T-helper 2 cell treated with Interferon-gamma antibody and Interleukin-4, amounts not matched to agents 5 μg/mL and 100 μg/mL, for 36 hours (primary cell): ENCODE data around the gene SPATS2.
A peak's percentile ranks its signal among the peaks of the same experiment; 100 is the strongest.

Source experiments
- DNase-seq: peaks from one replicate; pipeline ENCODE4 v3.0.0; 2021; ENCODE audit warnings: low spot score
- H3K27ac Mint-ChIP-seq: one replicate; pipeline ENCODE4 v1.8.0; 2021; ENCODE audit warnings: mild to moderate bottlenecking, mixed read lengths
- H3K27me3 Mint-ChIP-seq: one replicate; pipeline ENCODE4 v1.8.0; 2021; ENCODE audit warnings: low read depth, mixed read lengths
- H3K36me3 Mint-ChIP-seq: one replicate; pipeline ENCODE4 v1.8.0; 2021; ENCODE audit warnings: low read depth, mixed read lengths
- H3K4me1 Mint-ChIP-seq: one replicate; pipeline ENCODE4 v1.8.0; 2021; ENCODE audit warnings: low read depth, mixed read lengths
- H3K4me3 Mint-ChIP-seq: one replicate; pipeline ENCODE4 v1.8.0; 2022; ENCODE audit warnings: mild to moderate bottlenecking, moderate library complexity, mixed read lengths
- H3K9me3 Mint-ChIP-seq: one replicate; pipeline ENCODE4 v1.8.0; 2021; ENCODE audit warnings: mixed read lengths

SPATS2 gene

DNA sequence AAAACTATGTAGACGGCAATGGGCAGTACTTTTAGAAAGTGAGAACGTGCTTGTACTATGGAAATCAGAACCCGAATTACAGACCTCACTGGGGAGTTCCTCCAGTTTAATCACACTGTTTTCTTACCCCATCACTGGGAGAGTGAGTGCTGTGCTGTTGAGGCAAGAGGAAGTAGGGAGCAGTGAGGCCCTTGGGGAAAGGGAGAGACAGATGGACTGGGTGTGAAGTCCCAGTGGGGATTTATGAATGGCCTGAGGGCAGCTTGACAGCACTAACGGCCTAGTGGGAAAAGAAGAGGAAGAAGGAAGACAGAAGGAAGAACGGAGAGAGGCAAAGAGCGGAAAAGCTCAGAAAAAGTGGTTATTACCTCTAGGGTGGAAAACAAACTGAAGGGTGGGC, 195.0 kb downstream of the SPATS2 start:
- Mint-ChIP-seq H3K4me1 (peaks cover 30% of the 10 kb centered on the region), H3K9me3 (no peaks in the 10 kb centered on the region), H3K27me3 (no peaks in the 10 kb centered on the region), H3K27ac (no peak overlapping the region), H3K4me3 (no peak overlapping the region), H3K36me3 (peaks cover 50% of the 10 kb centered on the region)
- no peak for DNase-seq

DNA sequence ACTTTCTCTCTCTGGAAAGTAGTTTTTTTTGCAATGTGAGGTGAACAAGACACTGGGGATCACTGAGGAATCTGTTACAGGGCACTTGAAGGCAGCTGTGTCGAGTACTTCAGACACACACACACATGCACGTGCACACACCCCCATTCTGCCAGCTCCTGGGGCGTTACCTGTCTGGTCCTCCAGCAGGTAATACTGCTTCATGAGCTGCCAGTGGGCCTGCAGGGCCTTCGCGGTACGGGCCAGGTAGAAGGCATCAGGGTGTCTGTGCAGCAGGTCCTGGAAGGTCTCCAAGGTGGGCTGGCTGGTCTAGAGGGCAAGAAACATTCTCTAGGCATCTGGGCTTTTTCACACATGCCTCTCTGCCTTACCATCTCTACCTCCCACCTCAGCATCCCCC, 195.6 kb downstream of the SPATS2 start:
- no peak for DNase-seq
- Mint-ChIP-seq H3K27me3 (no peaks in the 10 kb centered on the region), H3K27ac (no peak overlapping the region), H3K36me3 (peaks cover 50% of the 10 kb centered on the region), H3K9me3 (no peaks in the 10 kb centered on the region), H3K4me3 (no peak overlapping the region), H3K4me1 (peaks cover 31% of the 10 kb centered on the region)

DNA sequence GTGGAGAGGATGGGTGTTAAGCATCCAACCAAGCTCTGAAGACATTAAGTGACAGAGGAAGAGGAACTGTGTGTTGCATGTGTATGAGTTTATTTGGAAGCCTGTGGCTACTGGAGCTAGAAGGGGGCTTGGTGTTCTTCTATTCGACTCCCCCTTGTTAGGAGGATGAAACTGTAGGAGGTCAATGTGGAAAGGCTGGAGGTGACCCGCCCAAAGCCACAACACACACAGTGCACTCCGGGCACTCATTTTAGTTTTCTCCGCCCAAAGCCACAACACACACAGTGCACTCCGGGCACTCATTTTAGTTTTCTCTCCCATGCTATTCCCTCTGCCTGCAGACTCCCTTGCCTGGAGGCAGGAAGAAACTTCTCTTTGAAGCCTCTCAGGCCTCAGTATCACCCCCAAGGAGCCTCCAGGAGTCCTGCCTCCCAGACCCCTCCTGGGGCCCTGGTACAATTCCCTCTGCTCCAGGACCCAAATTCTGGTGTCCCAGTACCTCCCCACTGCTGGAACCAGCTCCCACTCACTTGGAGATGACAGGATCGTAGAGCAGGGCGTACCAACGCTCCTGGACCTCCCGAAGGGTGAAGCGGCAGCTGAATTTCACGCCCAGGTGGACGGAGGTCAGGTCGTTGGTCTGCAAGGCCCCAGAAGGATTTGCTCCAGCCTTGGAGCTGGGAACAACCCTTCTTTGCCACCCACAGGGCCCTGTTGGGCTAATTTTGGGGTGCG, 196.9 kb downstream of the SPATS2 start:
- H3K9me3 Mint-ChIP-seq: no peaks in the 10 kb centered on the region
- DNase-seq: no peak
- H3K27ac Mint-ChIP-seq: peak overlapping the region; percentile 60
- H3K4me1 Mint-ChIP-seq: peaks cover 36% of the 10 kb centered on the region
- H3K36me3 Mint-ChIP-seq: peaks cover 47% of the 10 kb centered on the region
- H3K27me3 Mint-ChIP-seq: no peaks in the 10 kb centered on the region
- peak overlapping the region; percentile 72 for H3K4me3 Mint-ChIP-seq

DNA sequence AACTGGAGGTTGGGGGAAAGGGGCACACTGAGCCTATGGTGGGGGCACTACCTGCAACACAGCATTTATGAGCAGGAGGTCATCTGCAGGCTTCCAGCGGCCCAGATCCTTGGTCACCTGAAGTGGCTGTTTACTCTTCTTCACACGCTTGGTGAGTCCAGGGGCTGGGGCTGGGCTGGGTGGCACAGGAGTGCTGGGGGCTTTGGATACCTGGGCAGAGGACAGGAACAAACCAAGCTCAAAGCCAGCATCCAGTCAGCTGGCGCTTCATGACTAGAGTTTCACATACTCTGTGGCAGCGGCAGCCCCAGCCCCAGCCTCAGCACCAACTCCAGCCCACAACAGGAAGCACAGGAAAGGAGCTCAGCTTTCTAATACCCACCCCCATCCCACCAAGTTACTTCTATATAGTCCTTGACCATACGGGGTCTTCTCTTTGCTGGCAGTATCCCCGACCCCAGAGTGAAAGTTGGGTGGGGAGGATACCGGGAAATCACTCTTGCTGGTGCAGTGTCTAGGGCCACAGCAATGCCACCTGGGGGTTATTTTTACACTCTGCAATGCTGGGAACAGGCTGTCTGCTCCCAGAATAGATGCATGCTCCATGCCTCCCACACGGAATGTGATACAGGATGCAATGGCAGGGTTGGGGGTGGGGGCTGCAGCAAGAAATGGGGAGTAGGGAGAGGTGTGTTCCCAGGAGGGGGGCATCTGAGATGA, 197.6 kb downstream of the SPATS2 start:
- H3K36me3 Mint-ChIP-seq: peaks cover 42% of the 10 kb centered on the region
- H3K4me3 Mint-ChIP-seq: peak overlapping the region; percentile 72
- H3K27ac Mint-ChIP-seq: peak overlapping the region; percentile 66
- H3K9me3 Mint-ChIP-seq: no peaks in the 10 kb centered on the region
- no peak for DNase-seq
- no peaks in the 10 kb centered on the region for H3K27me3 Mint-ChIP-seq
- peaks cover 36% of the 10 kb centered on the region for H3K4me1 Mint-ChIP-seq

DNA sequence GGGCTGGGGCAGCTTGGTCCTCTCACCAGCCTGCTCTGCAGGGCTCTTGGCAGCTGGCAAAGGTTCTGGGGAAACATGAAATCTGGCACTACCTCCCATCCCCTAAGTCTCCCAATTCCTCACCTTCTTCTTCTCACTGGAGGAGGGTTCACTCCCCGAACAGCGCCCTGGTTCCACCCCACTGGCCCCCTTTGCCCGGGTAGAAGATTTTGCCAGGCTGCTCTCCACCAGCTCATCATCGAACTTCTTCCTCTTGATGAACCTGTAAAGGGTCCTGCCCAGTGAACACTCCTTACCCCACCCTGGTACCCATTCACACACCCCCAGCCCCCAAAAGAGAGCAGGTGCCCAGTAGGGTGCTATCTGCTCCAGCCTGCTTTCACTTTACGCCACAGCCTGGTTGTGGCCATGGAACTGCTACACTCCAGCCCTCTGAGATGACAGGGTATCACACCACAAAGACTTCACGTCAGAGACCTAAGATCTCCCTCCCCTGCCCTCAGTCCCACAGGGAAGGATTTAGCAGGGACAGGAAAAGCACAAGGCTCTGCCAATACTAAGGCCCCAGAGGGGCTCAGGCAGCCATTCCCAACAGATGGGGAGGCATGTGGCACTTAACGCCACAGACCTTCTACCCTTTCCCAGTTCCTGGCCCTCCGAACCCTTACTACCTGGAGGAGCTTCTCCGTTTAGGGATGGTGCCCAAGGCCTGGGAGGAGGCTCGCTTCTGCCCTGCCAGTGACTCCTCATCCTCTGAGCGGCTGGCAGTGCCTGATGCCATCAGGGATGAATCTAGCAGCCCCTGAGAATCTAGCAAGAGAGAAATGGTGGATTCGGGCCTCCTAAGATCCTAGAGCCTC, 198.4 kb downstream of the SPATS2 start:
- H3K4me3 Mint-ChIP-seq: peak overlapping the region; percentile 72
- peak overlapping the region; percentile 45 for H3K27ac Mint-ChIP-seq
- no peak for DNase-seq
- H3K4me1 Mint-ChIP-seq: peaks cover 37% of the 10 kb centered on the region
- H3K9me3 Mint-ChIP-seq: no peaks in the 10 kb centered on the region
- no peaks in the 10 kb centered on the region for H3K27me3 Mint-ChIP-seq
- peaks cover 37% of the 10 kb centered on the region for H3K36me3 Mint-ChIP-seq

DNA sequence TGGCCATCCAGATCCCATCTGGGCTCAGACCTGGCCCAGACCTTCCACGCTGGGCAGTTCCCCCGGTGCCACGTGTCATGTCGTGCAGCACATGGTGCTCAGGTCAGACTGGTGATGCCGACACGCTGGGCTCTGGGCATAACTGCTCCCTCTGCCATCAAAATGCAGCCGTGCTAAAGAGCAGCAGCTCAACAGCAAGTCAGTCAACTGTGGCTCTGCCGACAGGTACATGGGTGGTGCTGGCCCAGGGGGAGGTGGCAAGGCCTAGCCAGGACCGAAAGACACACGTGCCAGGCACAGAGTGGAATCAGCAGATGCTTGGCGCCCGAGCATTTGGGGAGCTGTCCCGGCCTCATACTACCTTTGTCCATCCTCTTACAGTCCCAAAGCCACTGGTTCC, 199.1 kb downstream of the SPATS2 start:
- Mint-ChIP-seq H3K9me3 (no peaks in the 10 kb centered on the region), H3K4me3 (peak overlapping the region; percentile 72), H3K4me1 (peaks cover 42% of the 10 kb centered on the region), H3K27ac (no peak overlapping the region), H3K27me3 (no peaks in the 10 kb centered on the region), H3K36me3 (peaks cover 37% of the 10 kb centered on the region)
- DNase-seq: no peak

DNA sequence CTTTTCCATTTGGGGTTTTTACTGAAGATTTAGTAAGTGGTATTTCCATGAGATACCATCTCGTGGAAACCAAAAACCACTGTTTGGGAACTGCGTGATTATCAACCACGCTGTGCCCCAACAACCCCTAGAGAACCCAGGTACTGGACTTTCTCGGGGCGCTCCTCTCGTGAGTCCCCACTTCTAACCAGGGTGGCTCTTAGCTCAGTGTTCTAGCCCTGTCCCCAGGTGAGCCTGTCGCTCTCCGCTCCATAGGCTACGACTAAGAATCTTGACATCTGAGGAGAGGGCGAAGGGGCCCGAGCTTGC, 200.0 kb downstream of the SPATS2 start:
- Mint-ChIP-seq H3K4me3 (peak overlapping the region; percentile 98), H3K9me3 (no peaks in the 10 kb centered on the region), H3K4me1 (peaks cover 42% of the 10 kb centered on the region), H3K27me3 (no peaks in the 10 kb centered on the region), H3K36me3 (peaks cover 32% of the 10 kb centered on the region), H3K27ac (peak overlapping the region; percentile 99)
- DNase-seq: no peak

DNA sequence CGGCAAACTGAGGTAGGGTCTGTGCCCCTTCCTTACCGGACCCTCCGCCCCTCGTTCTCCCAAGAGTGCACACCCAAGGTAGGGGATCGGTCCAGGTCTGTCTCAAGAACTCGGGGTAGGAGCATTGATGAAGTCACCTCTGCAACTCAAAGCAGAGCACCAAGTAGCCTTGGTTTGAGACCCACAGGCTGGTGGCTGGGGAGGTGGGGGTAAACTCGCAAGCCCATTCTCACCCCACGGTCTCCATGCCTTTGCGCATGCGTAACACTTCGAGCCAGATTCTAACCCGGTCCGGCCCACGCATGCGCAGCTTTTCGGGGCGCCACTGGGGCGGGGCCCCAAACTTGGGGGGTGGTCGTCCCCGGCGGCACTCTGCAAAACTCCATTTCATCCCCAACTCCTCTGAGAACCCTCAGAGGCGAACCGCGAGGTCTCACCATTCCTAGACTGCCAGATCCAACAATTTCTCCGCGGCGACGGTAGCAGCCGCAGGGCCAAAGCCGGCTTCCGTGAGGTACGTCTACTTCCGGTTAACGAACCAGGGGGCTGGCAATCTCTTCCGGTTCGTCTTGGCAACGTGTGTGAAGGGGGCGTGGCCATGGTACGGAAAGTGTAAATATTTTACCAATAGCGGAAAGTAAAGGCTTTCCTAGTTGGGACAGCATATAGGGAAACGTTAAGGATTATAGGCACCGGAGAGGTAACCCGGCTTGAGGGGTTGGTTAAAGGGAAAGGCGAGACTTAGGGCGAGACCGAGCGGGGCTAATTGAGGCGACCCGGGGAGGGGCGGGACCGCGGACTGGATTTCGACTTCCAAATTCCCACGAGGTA, 200.6 kb downstream of the SPATS2 start, which contains the start of gene MCRS1:
Gene MCRS1, minus strand, starts transcription at position 532 of the 831 bp plus-strand sequence. CDS start 1,411 bp downstream, outside the sequence.
- Mint-ChIP-seq H3K9me3 (no peaks in the 10 kb centered on the region), H3K4me3 (peak within 1 kb of the TSS; percentile 98), H3K36me3 (peaks cover 26% of the 10 kb centered on the region), H3K4me1 (peaks cover 40% of the 10 kb centered on the region), H3K27me3 (no peaks in the 10 kb centered on the region), H3K27ac (peak within 1 kb of the TSS; percentile 99)
- peak; percentile 87 for DNase-seq

DNA sequence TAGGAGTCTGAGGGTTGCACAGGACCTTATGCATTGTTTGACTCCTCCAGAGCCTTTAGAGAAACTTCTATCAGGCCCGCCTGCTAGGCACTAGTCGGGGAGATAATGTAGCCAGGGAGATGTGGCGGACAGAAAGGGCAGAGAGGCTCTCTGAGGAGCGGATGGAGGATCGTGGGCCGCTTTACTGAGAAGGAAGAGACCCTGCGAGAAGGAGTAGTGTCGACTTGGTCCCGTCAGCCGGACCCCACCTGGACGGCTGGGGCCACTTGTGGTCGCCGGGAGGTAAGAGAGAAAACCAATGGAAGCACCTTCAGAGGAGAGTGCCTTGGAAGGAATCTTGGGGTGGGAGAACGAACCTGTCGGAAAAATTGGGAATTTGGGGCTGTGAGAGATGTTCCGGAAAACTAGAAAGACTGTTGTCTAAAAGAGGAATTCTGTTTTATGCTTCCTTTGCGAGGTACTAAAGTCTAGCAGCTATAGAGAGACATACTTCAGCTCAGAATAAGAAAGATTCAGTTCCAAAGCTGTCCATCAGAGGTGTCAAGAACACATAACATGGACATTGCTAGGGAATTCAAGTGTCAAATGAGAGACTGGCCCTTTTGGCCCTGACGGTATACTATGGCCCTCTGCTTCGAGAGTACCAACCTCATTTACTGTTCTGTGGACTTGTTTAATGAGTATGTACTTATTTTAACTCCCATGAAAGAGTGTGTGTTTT, 201.3 kb downstream of the SPATS2 start:
- Mint-ChIP-seq H3K36me3 (peaks cover 24% of the 10 kb centered on the region), H3K4me1 (peaks cover 39% of the 10 kb centered on the region)

More for the DNA sequence above, 201.3 kb downstream of the SPATS2 start:
- Mint-ChIP-seq H3K4me3 (peak overlapping the region; percentile 98), H3K27ac (peak overlapping the region; percentile 99), H3K9me3 (no peaks in the 10 kb centered on the region), H3K27me3 (no peaks in the 10 kb centered on the region)
- no peak for DNase-seq
